Measurements from ENCODE around the gene LAMA3. TPM values are rescaled to one million over a fixed set of nuclear protein-coding genes. Genes with fewer than 3 reads are reported as not detected.
"Not testable (repeated sequence)": the region's sequence is repeated elsewhere in the genome, so short reads cannot be mapped to it uniquely, and the experiment has no call there.

Gene LAMA3
- total and polyA plus RNA-seq, 12 donors: 1.6 to 10.2 (median 4.0) TPM

GRCh38 chr18:23712445-23712844, 23.2 kb downstream of the LAMA3 start:
- intact Hi-C loops (cut with DNase I): no loop called here
- no peaks in the 10 kb centered on the region for H3K4me1 ChIP-seq (replicated peaks in 1 of 2)
- TF ChIP-seq CTCF (IDR thresholded peaks at IDR 0.05) (no peak), POLR2A (IDR thresholded peaks at IDR 0.05) (no peak)
- 62 to 79% (median 74%) methylated on average over 3 of the region's 3 CpGs for WGBS, 4 donors
- no peaks in the 10 kb centered on the region for H3K36me3 ChIP-seq (replicated peaks in 1 of 2)
- H3K27me3 ChIP-seq: no peaks in the 10 kb centered on the region
- H3K9me3 ChIP-seq (replicated peaks in 1 of 3): no peaks in the 10 kb centered on the region
- H3K4me3 ChIP-seq: no peak overlapping the region
- no peak for DNase-seq
- no peak overlapping the region for H3K27ac ChIP-seq

- intact Hi-C loops (cut with DNase I): no loop called here
These were observed 25.3 kb downstream of the LAMA3 start for GRCh38 chr18:23714576-23714975.

GRCh38 chr18:23716079-23716478, 26.8 kb downstream of the LAMA3 start:
- H3K27me3 ChIP-seq; H3K9me3 ChIP-seq (replicated peaks in 1 of 3); H3K27ac ChIP-seq; intact Hi-C loops (cut with DNase I); DNase-seq; H3K36me3 ChIP-seq (replicated peaks in 1 of 2); H3K4me3 ChIP-seq; H3K4me1 ChIP-seq (replicated peaks in 1 of 2): not testable (repeated sequence)
- 70 to 85% (median 76%) methylated on average over 8 of the region's 8 CpGs for WGBS, 4 donors

More at GRCh38 chr18:23714576-23714975, 25.3 kb downstream of the LAMA3 start:
- Histone ChIP-seq H3K27ac (no peak overlapping the region), H3K36me3 (replicated peaks in 1 of 2) (no peaks in the 10 kb centered on the region), H3K9me3 (replicated peaks in 1 of 3) (no peaks in the 10 kb centered on the region), H3K27me3 (no peaks in the 10 kb centered on the region), H3K4me1 (replicated peaks in 1 of 2) (no peaks in the 10 kb centered on the region), H3K4me3 (no peak overlapping the region)
- TF ChIP-seq POLR2A (IDR thresholded peaks at IDR 0.05): no peak
- 84 to 89% (median 87%) methylated on average over 4 of the region's 4 CpGs for WGBS, 4 donors
- no peak for DNase-seq

GRCh38 chr18:23716516-23716915, 27.3 kb downstream of the LAMA3 start:
- TF ChIP-seq POLR2A (IDR thresholded peaks at IDR 0.05): no peak
- no peak for TF ChIP-seq CTCF (IDR thresholded peaks at IDR 0.05)
- 73 to 87% (median 82%) methylated on average over 3 of the region's 3 CpGs for WGBS, 4 donors
- no peak for DNase-seq
- Histone ChIP-seq H3K4me1 (replicated peaks in 1 of 2) (no peaks in the 10 kb centered on the region), H3K27ac (no peak overlapping the region), H3K36me3 (replicated peaks in 1 of 2) (no peaks in the 10 kb centered on the region), H3K27me3 (no peaks in the 10 kb centered on the region), H3K9me3 (replicated peaks in 1 of 3) (no peaks in the 10 kb centered on the region), H3K4me3 (no peak overlapping the region)
- intact Hi-C loops (cut with DNase I): no loop called here

GRCh38 chr18:23716966-23717365, 27.7 kb downstream of the LAMA3 start:
- H3K4me3 ChIP-seq: no peak overlapping the region
- no peaks in the 10 kb centered on the region for H3K4me1 ChIP-seq (replicated peaks in 1 of 2)
- no peaks in the 10 kb centered on the region for H3K9me3 ChIP-seq (replicated peaks in 1 of 3)
- TF ChIP-seq POLR2A (IDR thresholded peaks at IDR 0.05) (no peak), CTCF (IDR thresholded peaks at IDR 0.05) (no peak)
- H3K27ac ChIP-seq: no peak overlapping the region
- H3K36me3 ChIP-seq (replicated peaks in 1 of 2): no peaks in the 10 kb centered on the region
- no peaks in the 10 kb centered on the region for H3K27me3 ChIP-seq
- intact Hi-C loops (cut with DNase I): no loop called here
- DNase-seq: no peak

Measured in adrenal gland (tissue), 12 donors.